ENCODE measurements around the gene TKFC.

The TKFC gene

DNA sequence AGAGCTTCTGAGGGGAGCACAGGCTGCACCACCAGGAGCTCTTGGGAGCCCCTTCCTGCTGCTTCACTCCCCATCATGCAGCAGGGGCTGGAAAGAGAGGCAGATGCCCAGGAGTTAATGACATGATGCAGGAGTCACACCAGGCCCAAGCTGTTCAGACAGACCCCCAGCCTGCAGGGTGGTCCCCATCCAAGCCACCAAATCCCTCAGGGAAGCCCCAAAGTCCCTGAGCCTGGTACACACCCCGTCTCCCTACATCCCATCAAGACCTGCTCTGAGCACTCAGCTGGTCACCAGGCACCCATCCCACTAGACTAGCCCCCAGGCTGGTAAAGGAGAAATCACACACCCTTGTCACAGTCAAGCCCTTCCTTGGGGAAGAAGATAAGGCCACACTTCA, 17.3 kb downstream of the TKFC start:
- H3K9me3 Mint-ChIP-seq = no peaks in the 10 kb centered on the region
- TF ChIP-seq, protein P1, sequence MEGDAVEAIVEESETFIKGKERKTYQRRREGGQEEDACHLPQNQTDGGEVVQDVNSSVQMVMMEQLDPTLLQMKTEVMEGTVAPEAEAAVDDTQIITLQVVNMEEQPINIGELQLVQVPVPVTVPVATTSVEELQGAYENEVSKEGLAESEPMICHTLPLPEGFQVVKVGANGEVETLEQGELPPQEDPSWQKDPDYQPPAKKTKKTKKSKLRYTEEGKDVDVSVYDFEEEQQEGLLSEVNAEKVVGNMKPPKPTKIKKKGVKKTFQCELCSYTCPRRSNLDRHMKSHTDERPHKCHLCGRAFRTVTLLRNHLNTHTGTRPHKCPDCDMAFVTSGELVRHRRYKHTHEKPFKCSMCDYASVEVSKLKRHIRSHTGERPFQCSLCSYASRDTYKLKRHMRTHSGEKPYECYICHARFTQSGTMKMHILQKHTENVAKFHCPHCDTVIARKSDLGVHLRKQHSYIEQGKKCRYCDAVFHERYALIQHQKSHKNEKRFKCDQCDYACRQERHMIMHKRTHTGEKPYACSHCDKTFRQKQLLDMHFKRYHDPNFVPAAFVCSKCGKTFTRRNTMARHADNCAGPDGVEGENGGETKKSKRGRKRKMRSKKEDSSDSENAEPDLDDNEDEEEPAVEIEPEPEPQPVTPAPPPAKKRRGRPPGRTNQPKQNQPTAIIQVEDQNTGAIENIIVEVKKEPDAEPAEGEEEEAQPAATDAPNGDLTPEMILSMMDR (IDR thresholded peaks at IDR 0.05; ENCODE audit: unreplicated experiment in 3 of 3) = no peak
- H3K4me3 Mint-ChIP-seq = no peak overlapping the region
- no peaks in the 10 kb centered on the region for H3K27me3 Mint-ChIP-seq (ENCODE audit: low read depth)
- peaks cover 16% of the 10 kb centered on the region for H3K36me3 Mint-ChIP-seq (ENCODE audit: low read depth)
- no peak overlapping the region for H3K27ac Mint-ChIP-seq
- no peaks in the 10 kb centered on the region for H3K4me1 Mint-ChIP-seq

DNA sequence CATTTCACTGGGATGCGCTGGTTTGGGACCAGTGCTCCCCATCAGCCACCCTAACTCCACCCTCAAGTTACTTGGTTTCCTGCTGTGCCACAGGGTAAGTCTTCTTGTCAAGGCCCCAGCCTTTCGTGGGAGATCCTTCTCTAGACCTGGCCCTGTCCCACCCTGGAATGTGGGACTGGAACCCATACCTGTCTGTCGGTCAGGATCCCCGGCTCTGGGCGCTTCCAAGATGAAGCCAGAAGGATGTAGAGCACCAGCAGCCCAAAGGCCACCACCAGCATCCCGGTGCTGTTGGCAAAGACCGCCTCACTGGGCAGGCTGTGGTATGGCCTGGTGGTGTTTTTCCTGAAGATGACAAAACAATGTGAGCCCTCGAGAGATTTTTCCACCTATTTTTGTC, 17.8 kb downstream of the TKFC start:
- H3K27ac Mint-ChIP-seq = no peak overlapping the region
- peaks cover 16% of the 10 kb centered on the region for H3K36me3 Mint-ChIP-seq (ENCODE audit: low read depth)
- no peaks in the 10 kb centered on the region for H3K27me3 Mint-ChIP-seq (ENCODE audit: low read depth)
- no peaks in the 10 kb centered on the region for H3K4me1 Mint-ChIP-seq
- TF ChIP-seq, protein P1 (IDR thresholded peaks at IDR 0.05; ENCODE audit: unreplicated experiment in 3 of 3) = no peak
- H3K4me3 Mint-ChIP-seq = no peak overlapping the region
- no peaks in the 10 kb centered on the region for H3K9me3 Mint-ChIP-seq

DNA sequence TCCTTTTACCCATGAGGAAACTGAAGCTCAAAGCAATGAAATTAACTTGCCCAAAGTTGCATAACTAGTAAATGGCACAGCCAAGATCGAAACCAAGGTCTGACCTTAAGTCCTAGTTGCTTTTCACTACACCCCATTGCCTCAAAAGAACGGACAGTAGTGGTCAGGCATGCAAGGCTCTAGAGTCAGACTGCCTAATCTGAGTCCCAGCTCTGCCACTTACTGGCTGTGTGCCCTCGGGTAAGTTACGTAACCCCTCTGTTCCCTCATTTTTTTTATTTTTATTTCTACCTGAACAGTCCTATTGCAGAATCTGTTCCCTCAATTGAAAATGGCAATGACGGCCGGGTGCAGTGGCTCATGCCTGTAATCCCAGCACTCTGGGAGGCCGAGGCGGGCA, 19.0 kb downstream of the TKFC start:
- no peak overlapping the region for H3K4me3 Mint-ChIP-seq
- H3K9me3 Mint-ChIP-seq = no peaks in the 10 kb centered on the region
- H3K4me1 Mint-ChIP-seq = no peaks in the 10 kb centered on the region
- TF ChIP-seq, protein P1 (IDR thresholded peaks at IDR 0.05; ENCODE audit: unreplicated experiment in 3 of 3) = no peak
- H3K36me3 Mint-ChIP-seq (ENCODE audit: low read depth) = peaks cover 16% of the 10 kb centered on the region
- no peaks in the 10 kb centered on the region for H3K27me3 Mint-ChIP-seq (ENCODE audit: low read depth)
- no peak overlapping the region for H3K27ac Mint-ChIP-seq

DNA sequence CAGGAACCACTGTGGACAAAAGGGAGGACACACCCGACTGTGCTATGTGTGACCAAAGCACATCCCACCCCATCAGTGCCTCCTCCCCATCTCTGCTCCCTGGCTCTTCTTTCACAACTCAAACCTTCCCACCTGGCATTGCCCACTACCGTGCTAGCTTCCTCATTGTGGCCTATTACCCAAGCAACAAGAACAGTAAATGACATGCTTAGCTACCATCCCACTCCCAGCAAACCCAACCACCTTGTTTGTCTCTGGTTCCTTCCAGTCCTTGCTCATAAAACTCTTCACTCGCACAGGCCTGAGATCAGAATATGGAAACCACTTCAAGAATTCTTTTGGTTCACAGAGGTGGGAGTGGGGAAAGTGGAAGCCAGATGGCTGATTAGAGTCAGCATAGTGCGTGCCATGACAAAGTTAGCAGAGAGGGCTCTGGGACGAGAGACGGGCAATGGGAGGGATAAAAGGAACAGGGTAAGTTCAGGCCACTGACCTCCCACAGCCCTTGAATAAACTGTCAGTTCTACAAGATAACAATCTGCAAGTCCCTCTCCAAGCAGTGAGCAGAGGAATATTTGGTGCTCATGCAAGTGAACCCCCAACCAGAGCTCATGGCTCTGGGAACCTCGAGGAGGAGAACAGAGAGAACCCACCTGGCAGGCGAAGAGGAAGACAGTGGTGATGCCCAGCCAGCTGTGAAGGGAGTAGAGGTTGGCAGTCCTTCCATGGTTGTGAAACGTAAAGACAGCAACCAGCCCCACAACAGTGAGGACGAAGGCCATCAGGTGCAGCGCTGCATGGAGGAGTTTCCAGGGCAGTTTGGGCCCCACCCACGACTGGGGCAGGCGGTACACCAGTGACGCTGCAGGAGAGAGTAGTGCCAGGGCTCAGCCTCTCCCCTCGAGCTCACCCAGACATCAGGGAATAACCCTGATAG, 20.4 kb downstream of the TKFC start:
- Mint-ChIP-seq H3K27me3 (ENCODE audit: low read depth) (no peaks in the 10 kb centered on the region), H3K4me3 (no peak overlapping the region), H3K4me1 (no peaks in the 10 kb centered on the region), H3K9me3 (no peaks in the 10 kb centered on the region), H3K36me3 (ENCODE audit: low read depth) (peaks cover 16% of the 10 kb centered on the region), H3K27ac (no peak overlapping the region)
- TF ChIP-seq, protein P1 (IDR thresholded peaks at IDR 0.05; ENCODE audit: unreplicated experiment in 3 of 3) = no peak

DNA sequence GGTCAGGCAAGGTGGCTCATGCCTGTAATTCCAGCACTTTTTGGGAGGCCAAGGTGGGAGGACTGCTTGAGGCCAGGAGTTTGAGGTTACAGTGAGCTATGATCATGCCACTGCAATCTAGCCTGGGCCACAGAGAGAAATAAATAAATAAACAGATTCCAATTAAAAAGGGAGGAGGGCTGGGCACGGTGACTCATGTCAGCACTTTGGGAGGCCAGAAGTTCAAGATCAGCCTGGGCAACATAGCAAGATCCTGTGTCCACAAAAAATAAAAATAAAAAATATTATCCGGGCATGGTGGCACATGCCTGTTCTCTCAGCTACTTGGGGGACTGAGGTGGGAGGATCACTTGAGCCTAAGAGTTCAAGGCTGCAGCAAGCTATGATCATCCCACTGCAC, 21.2 kb downstream of the TKFC start:
- H3K36me3 Mint-ChIP-seq (ENCODE audit: low read depth) = peaks cover 16% of the 10 kb centered on the region
- H3K27ac Mint-ChIP-seq = no peak overlapping the region
- no peaks in the 10 kb centered on the region for H3K4me1 Mint-ChIP-seq
- TF ChIP-seq, protein P1 (IDR thresholded peaks at IDR 0.05; ENCODE audit: unreplicated experiment in 3 of 3) = no peak
- no peaks in the 10 kb centered on the region for H3K9me3 Mint-ChIP-seq
- no peaks in the 10 kb centered on the region for H3K27me3 Mint-ChIP-seq (ENCODE audit: low read depth)
- H3K4me3 Mint-ChIP-seq = no peak overlapping the region

DNA sequence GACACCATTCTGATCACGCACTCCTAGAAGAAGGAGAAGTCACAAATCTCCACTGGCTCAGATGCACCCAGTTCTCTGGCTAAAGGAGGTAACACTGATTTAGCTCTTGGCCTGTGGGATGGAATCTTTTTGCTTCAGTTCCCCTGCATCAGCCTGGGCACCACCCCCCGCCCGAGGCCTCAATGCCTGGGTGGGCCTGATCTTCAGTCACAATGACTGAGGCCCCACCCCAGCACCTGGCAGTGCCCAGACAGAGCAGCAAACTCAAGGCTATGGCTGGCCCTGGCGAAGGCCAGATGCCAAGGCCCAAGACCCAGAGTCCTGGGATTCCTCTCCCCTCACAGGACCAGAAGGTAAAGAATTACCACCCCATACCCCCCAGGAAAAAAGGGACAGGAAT, 23.7 kb downstream of the TKFC start:
- H3K4me3 Mint-ChIP-seq = no peak overlapping the region
- no peaks in the 10 kb centered on the region for H3K9me3 Mint-ChIP-seq
- no peak overlapping the region for H3K27ac Mint-ChIP-seq
- H3K36me3 Mint-ChIP-seq (ENCODE audit: low read depth) = peaks cover 9% of the 10 kb centered on the region
- no peaks in the 10 kb centered on the region for H3K27me3 Mint-ChIP-seq (ENCODE audit: low read depth)
- H3K4me1 Mint-ChIP-seq = peaks cover 11% of the 10 kb centered on the region
- TF ChIP-seq, protein P1 (IDR thresholded peaks at IDR 0.05; ENCODE audit: unreplicated experiment in 3 of 3) = no peak

Measured in nephron (organoid).